HepG2 (cell line): ENCODE data around the gene INHBB. TPM values are rescaled to one million over a fixed set of nuclear protein-coding genes. Genes with fewer than 3 reads are reported as not detected.

Experiments
- CREM ChIP-seq, 2 experiments: sonication (generic) in 1 of 2; formaldehyde crosslinking in 1 of 2; IDR thresholded peaks; 2 replicates each; pipeline versions ENCODE4 v1.4.0 to v1.6.1; 2016 to 2020; ENCODE audit warnings: antibody characterized with exemption in 1 of 2, mild to moderate bottlenecking in 1 of 2, missing genetic modification reagents in 1 of 2
- CTCF ChIP-seq: sonication (generic); formaldehyde crosslinking; IDR thresholded peaks from 2 replicates; pipeline ENCODE4 v1.5.0; 2020; ENCODE audit warnings: mild to moderate bottlenecking, missing genetic modification reagents, moderate library complexity
- FOXA1 ChIP-seq, 2 experiments: fragments of 450-650 bp in 1 of 2; sonication (generic) in 1 of 2; formaldehyde crosslinking in 1 of 2; IDR thresholded peaks; 2 replicates each; pipeline versions ENCODE4 v1.4.0 to v1.6.1; 2016 to 2020; ENCODE audit warnings: missing genetic modification reagents in 1 of 2
- FOXP1 ChIP-seq, 2 experiments: fragments of 450-650 bp in 1 of 2; IDR thresholded peaks; 2 replicates each; pipeline ENCODE4 v1.6.1; 2017 to 2018; ENCODE audit warnings: antibody characterized with exemption in 1 of 2
- GFI1 ChIP-seq: sonication (generic); formaldehyde crosslinking; IDR thresholded peaks from 2 replicates; pipeline ENCODE4 v1.5.0; 2020; ENCODE audit warnings: missing genetic modification reagents, mild to moderate bottlenecking, borderline replicate concordance
- KDM5B ChIP-seq: sonication (generic); formaldehyde crosslinking; IDR thresholded peaks from 2 replicates; pipeline ENCODE4 v1.4.0; 2020; ENCODE audit warnings: missing genetic modification reagents, mild to moderate bottlenecking, borderline replicate concordance
- TCF7 ChIP-seq: sonication (generic); IDR thresholded peaks from 2 replicates; pipeline ENCODE4 v1.6.1; 2016; ENCODE audit warnings: antibody characterized with exemption, low read depth
- TRAFD1 ChIP-seq: sonication (generic); formaldehyde crosslinking; IDR thresholded peaks from 2 replicates; pipeline ENCODE4 v1.5.1; 2020; ENCODE audit warnings: missing genetic modification reagents, mild to moderate bottlenecking, borderline replicate concordance
- ZBTB39 ChIP-seq: sonication (generic); formaldehyde crosslinking; IDR thresholded peaks from 2 replicates; pipeline ENCODE4 v1.5.0; 2020; ENCODE audit warnings: missing genetic modification reagents
- ZBTB46 ChIP-seq: sonication (generic); formaldehyde crosslinking; IDR thresholded peaks from 2 replicates; pipeline ENCODE4 v1.4.0; 2020; ENCODE audit warnings: mild to moderate bottlenecking, missing genetic modification reagents, borderline replicate concordance
- ZFP1 ChIP-seq: IDR thresholded peaks from 2 replicates; pipeline ENCODE4 v1.6.1; 2016
- ZGPAT ChIP-seq: IDR thresholded peaks from 2 replicates; pipeline ENCODE4 v1.6.1; 2016; ENCODE audit warnings: mild to moderate bottlenecking
- ZNF687 ChIP-seq: sonication (generic); formaldehyde crosslinking; IDR thresholded peaks from 2 replicates; pipeline ENCODE4 v1.5.1; 2020; ENCODE audit warnings: mild to moderate bottlenecking, missing genetic modification reagents, moderate library complexity
- ZNF780A ChIP-seq: sonication (generic); formaldehyde crosslinking; IDR thresholded peaks from 2 replicates; pipeline ENCODE4 v1.8.0; 2022; ENCODE audit warnings: mild to moderate bottlenecking, missing genetic modification reagents, moderate library complexity
- polyA plus RNA-seq, 8 experiments: library from polyadenylated mRNA; depleted of rRNA in 3 of 8; stranded (reverse) in 7 of 8; unstranded in 1 of 8; fragments of >200 nt; fragmentation: Illumina TruSeq in 4 of 8; extraction: Trizol in 4 of 8; gene quantifications; 2 replicates each; pipeline versions ENCODE4 v1.2.1 to v1.2.3, GENCODE V29; 2011 to 2016; ENCODE audit warnings: low read depth in 4 of 8, missing spikeins in 1 of 8, mixed read lengths in 1 of 8; ENCODE audit not compliant: insufficient read depth in 1 of 8
- total RNA-seq, 5 experiments: library from RNA; depleted of rRNA; stranded (reverse); fragments of >200 nt; fragmentation: Illumina TruSeq; extraction: Trizol; gene quantifications; 2 replicates each; pipeline ENCODE4 v1.2.3, GENCODE V29; 2016; ENCODE audit warnings: low read depth in 1 of 5

Gene INHBB
- total and polyA plus RNA-seq, 2 of the 13 experiments (the other 11 are each of a cell fraction or from before 2014, with no cell fraction given): 0.20 to 1.7 TPM

GRCh38 chr2:120343433-120344105 is 2.4 kb upstream of the INHBB start (continued):
- TF ChIP-seq ZNF780A (CRISPR knock-in tag) (no peak), GFI1 (no peak), ZNF687 (CRISPR knock-in tag) (peak; percentile 60), TCF7 (no peak), ZBTB46 (no peak), ZFP1 (no peak), ZBTB39 (CRISPR knock-in tag) (peak; percentile 39; the same call in 1 of the 2 replicates), CTCF (CRISPR knock-in tag) (peak; percentile 97), CREM (IDR thresholded peaks at IDR 0.05) (no peak), CREM (CRISPR knock-in tag; IDR thresholded peaks at IDR 0.05) (no peak), KDM5B (CRISPR knock-in tag) (peak; percentile 46), FOXP1 (IDR thresholded peaks at IDR 0.05) (no peak), FOXP1 (CRISPR knock-in tag; IDR thresholded peaks at IDR 0.05) (no peak), FOXA1 (IDR thresholded peaks at IDR 0.05) (no peak), FOXA1 (CRISPR knock-in tag; IDR thresholded peaks at IDR 0.05) (no peak), TRAFD1 (CRISPR knock-in tag) (no peak), ZGPAT (peak; percentile 76)
